Keratinocyte (primary cell): Measurements from ENCODE around the gene TANC2.

Source experiments
- CTCF ChIP-seq, 3 experiments: IDR thresholded peaks in 1 of 3; conservative IDR thresholded peaks in 1 of 3; optimal IDR thresholded peaks in 1 of 3; 2 replicates in 2 of 3; 3 replicates in 1 of 3; pipeline versions ENCODE3 to v1.5.1; 2011; ENCODE audit warnings: low read length in 3 of 3, mild to moderate bottlenecking in 3 of 3, moderate library complexity in 2 of 3, control low read depth in 1 of 3, inconsistent platforms in 1 of 3; ENCODE audit not compliant: insufficient read depth in 2 of 3; ENCODE audit errors: extremely low read depth in 1 of 3
- EZH2 ChIP-seq: IDR thresholded peaks from one replicate; pipeline ENCODE4 v1.6.1; 2012; ENCODE audit warnings: inconsistent platforms, mild to moderate bottlenecking, low read length, moderate library complexity

GRCh38 chr17:62987136-62987535, 21.1 kb downstream of the TANC2 start:
- peak; percentile 26 to 53 (median 46) for TF ChIP-seq CTCF (optimal IDR thresholded peaks at IDR 0.05 in 1 of 3, IDR thresholded peaks at IDR 0.05 in 1 of 3, conservative IDR thresholded peaks at IDR 0.05 in 1 of 3; ENCODE audit: extremely low read depth in 1 of 3, insufficient read depth in 2 of 3, low read length in 3 of 3)
- no peak for TF ChIP-seq EZH2
